K562 (cell line): ENCODE measurements around the gene NRXN2. TPM values are rescaled to one million over a fixed set of nuclear protein-coding genes. Genes with fewer than 3 reads are reported as not detected.

Source experiments
- ATAC-seq: fragments of 200-7000 bp; cut with Tn5 transposase; 3 replicates; pipeline ENCODE4 v1.9.1; 2020; ENCODE audit warnings: moderate library complexity
- BruUV-seq: library from RNA; stranded (reverse); fragments of 400-500 nt; replicated peaks from 2 replicates; lab custom pipeline; 2021; lab: Mats Ljungman, UMichigan
- CTCF ChIA-PET: fragments of 300-600 bp; formaldehyde crosslinking; extraction: SDS; loops from one replicate; lab custom pipeline; 2021; ENCODE audit warnings: low intra/inter-chr PET ratio; lab: Yijun Ruan, JAX
- POLR2A ChIA-PET: fragments of 300-600, 350-650 bp; sonication (Branson Sonifier 250); formaldehyde crosslinking; extraction: SDS; loops from one replicate; lab custom pipeline; 2021; ENCODE audit warnings: antibody characterized with exemption, inconsistent platforms; lab: Yijun Ruan, JAX
- DNase-seq, 4 experiments: peaks; one replicate each; pipeline versions ENCODE4 v3.0.0 to v3.0.0-alpha.2; 2011 to 2018; ENCODE audit warnings: low spot score in 3 of 4, mixed read lengths in 3 of 4; ENCODE audit errors: extremely low read depth in 1 of 4
- FAIRE-seq: peaks from 2 replicates; lab custom pipeline; 2011; peaks lifted over from hg19 to GRCh38; lab: Jason Lieb, UNC
- H2AFZ ChIP-seq: 2 replicates; pipeline ENCODE4 v1.6.0; 2011; ENCODE audit warnings: low read depth, low read length, control low read depth, inconsistent platforms
- H3K27ac ChIP-seq: fragments of 200-600 bp; 3 replicates; pipeline ENCODE4 v1.8.0; 2011; ENCODE audit warnings: low read depth, mild to moderate bottlenecking, control low read depth, inconsistent platforms, low read length, moderate library complexity, mixed read lengths; ENCODE audit errors: extremely low read depth
- H3K27me3 ChIP-seq, 2 experiments: fragments of 300-600 bp in 1 of 2; 2 replicates in 1 of 2; 3 replicates in 1 of 2; pipeline versions ENCODE4 v1.6.0 to v1.8.0; 2011; ENCODE audit warnings: inconsistent platforms in 2 of 2, low read length in 2 of 2, mild to moderate bottlenecking in 1 of 2, mixed read lengths in 1 of 2, moderate library complexity in 1 of 2; ENCODE audit not compliant: control insufficient read depth in 2 of 2, insufficient read depth in 2 of 2
- H3K36me3 ChIP-seq: fragments of 300-600 bp; 3 replicates; pipeline ENCODE4 v1.8.0; 2011; ENCODE audit warnings: mild to moderate bottlenecking, low read length, inconsistent platforms; ENCODE audit not compliant: control insufficient read depth, insufficient read depth
- H3K4me1 ChIP-seq, 2 experiments: fragments of 200-600 bp in 1 of 2; replicated peaks in 1 of 2; 2 replicates in 1 of 2; 3 replicates in 1 of 2; pipeline versions ENCODE4 v1.5.1 to v1.8.0; 2011; ENCODE audit warnings: inconsistent platforms in 2 of 2, low read length in 2 of 2, mild to moderate bottlenecking in 1 of 2, mixed read lengths in 1 of 2, moderate library complexity in 1 of 2; ENCODE audit not compliant: control insufficient read depth in 2 of 2, insufficient read depth in 2 of 2
- H3K4me2 ChIP-seq: 2 replicates; pipeline ENCODE4 v1.6.1; 2011; ENCODE audit warnings: low read length, control low read depth, inconsistent platforms, mixed read lengths; ENCODE audit not compliant: insufficient read depth
- H3K4me3 ChIP-seq: fragments of 200-600 bp; sonication (generic), shearing (Covaris generic); 2 replicates; pipeline ENCODE4 v1.5.1; 2016; ENCODE audit warnings: control low read depth, inconsistent platforms
- H3K79me2 ChIP-seq: fragments of 200-600 bp; 3 replicates; pipeline ENCODE4 v1.8.0; 2011; ENCODE audit warnings: low read length, inconsistent platforms; ENCODE audit not compliant: control insufficient read depth, insufficient read depth
- H3K9ac ChIP-seq, 2 experiments: 2 replicates each; pipeline versions ENCODE4 v1.6.0 to v1.6.1; 2011; ENCODE audit warnings: low read depth in 2 of 2, low read length in 2 of 2, control low read depth in 1 of 2, inconsistent platforms in 1 of 2, mild to moderate bottlenecking in 1 of 2, mixed read lengths in 1 of 2; ENCODE audit not compliant: insufficient read depth in 1 of 2
- H3K9me1 ChIP-seq: one replicate; pipeline ENCODE4 v1.6.0; 2011; ENCODE audit warnings: inconsistent platforms, mild to moderate bottlenecking, low read length, moderate library complexity; ENCODE audit not compliant: control insufficient read depth, insufficient read depth
- H3K9me3 ChIP-seq: replicated peaks from 2 replicates; pipeline ENCODE4 v1.5.1; 2011; ENCODE audit warnings: low read depth, low read length, inconsistent platforms; ENCODE audit not compliant: control insufficient read depth, insufficient read depth
- H4K20me1 ChIP-seq: replicated peaks from 2 replicates; pipeline ENCODE4 v1.6.1; 2011; ENCODE audit warnings: low read length, inconsistent platforms, mixed read lengths; ENCODE audit not compliant: control insufficient read depth, insufficient read depth
- BRCA1 ChIP-seq, 2 experiments: fragments of 450-650 bp in 1 of 2; sonication (generic) in 1 of 2; formaldehyde crosslinking in 1 of 2; IDR thresholded peaks; 2 replicates each; pipeline versions ENCODE4 v1.5.0 to v1.6.1; 2017 to 2020; ENCODE audit warnings: mild to moderate bottlenecking in 1 of 2, missing genetic modification reagents in 1 of 2
- HDAC1 ChIP-seq, 2 experiments: fragments of 450-650 bp; IDR thresholded peaks; 2 replicates each; pipeline ENCODE4 v1.6.1; 2016 to 2017; ENCODE audit warnings: inconsistent platforms in 1 of 2, mild to moderate bottlenecking in 1 of 2, moderate library complexity in 1 of 2
- HOXB6 ChIP-seq: fragments of 250-450 bp; sonication (Bioruptor Pico); IDR thresholded peaks from 2 replicates; pipeline ENCODE4 v1.5.1; 2022; ENCODE audit warnings: mild to moderate bottlenecking, borderline replicate concordance
- ZFP36 ChIP-seq: fragments of 150-350 bp; IDR thresholded peaks from 2 replicates; pipeline ENCODE4 v1.6.1; 2018; ENCODE audit warnings: low read length, low read depth; ENCODE audit not compliant: partially characterized antibody
- WGBS: fragments of 100-300 bp; shearing (Covaris generic); methylation state at CpG from one replicate; pipeline ENCODE4 v1.1.6; 2016; ENCODE audit warnings: low coverage, mixed read lengths; ENCODE audit not compliant: insufficient coverage; ENCODE audit errors: missing lambda C conversion rate; 5-methylcytosine and 5-hydroxymethylcytosine counted together
- in situ Hi-C: fragments of 300-500 bp; cut with MboI; formaldehyde crosslinking; loops from 4 replicates; pipeline ENCODE4 v1.15.0; 2018; ENCODE audit warnings: inconsistent platforms, mixed read lengths
- intact Hi-C: fragments of 100-400 bp; cut with micrococcal nuclease; formaldehyde crosslinking; loops from 2 replicates; pipeline ENCODE4 v1.14.2; 2022
- polyA plus RNA-seq, 8 experiments: library from polyadenylated mRNA; depleted of rRNA in 4 of 8; stranded (reverse) in 5 of 8; unstranded in 3 of 8; fragments of >200 nt; fragmentation: Nextera tagmentation in 2 of 8; fragmentation: Illumina TruSeq in 1 of 8; extraction: Ambion mirVana in 2 of 8; extraction: Trizol in 1 of 8; gene quantifications; 2 replicates each; pipeline versions ENCODE4 v1.2.1 to v1.2.3, GENCODE V29; 2011 to 2014; ENCODE audit warnings: inconsistent platforms in 1 of 8, missing spikeins in 1 of 8
- total RNA-seq, 7 experiments: library from RNA; depleted of rRNA in 6 of 7; stranded (reverse); fragments of >200 nt in 6 of 7; fragmentation: Illumina TruSeq in 2 of 7; extraction: Trizol in 2 of 7; gene quantifications; 2 replicates each; pipeline versions ENCODE4 v1.2.1 to v1.2.3, GENCODE V29; 2011 to 2021; ENCODE audit warnings: low replicate concordance in 1 of 7

The NRXN2 gene
- total and polyA plus RNA-seq, 9 of the 15 experiments (the other 6 are each of a cell fraction or from before 2014, with no cell fraction given) = 0.07 to 0.47 (median 0.15) TPM; not detected in 4

GRCh38 chr11:64569300-64569970 is 153.6 kb downstream of the NRXN2 start:
- no peak for TF ChIP-seq HOXB6 (CRISPR knock-in tag)
- TF ChIP-seq ZFP36 = peak; percentile 96
- no peak for TF ChIP-seq BRCA1 (IDR thresholded peaks at IDR 0.05)
- no peak for TF ChIP-seq BRCA1 (CRISPR knock-in tag; IDR thresholded peaks at IDR 0.05)
- no peak for TF ChIP-seq HDAC1 (IDR thresholded peaks at IDR 0.05)
- intact Hi-C loops = no loop called here
- H3K79me2 ChIP-seq = no peaks in the 10 kb centered on the region
- H3K9ac ChIP-seq = no peak overlapping the region
- in situ Hi-C loops = no loop called here
- FAIRE-seq (no peak), DNase-seq (no peak), ATAC-seq (no peak)
- no peak overlapping the region for H3K4me3 ChIP-seq
- 6% methylated on average over 7 of the region's 8 CpGs for WGBS
- H3K27me3 ChIP-seq = peaks cover 3 to 22% of the 10 kb centered on the region in 2 experiments
- H3K4me2 ChIP-seq = no peak overlapping the region
- H2AFZ ChIP-seq = no peak overlapping the region
- no peak overlapping the region for H3K27ac ChIP-seq
- ChIA-PET CTCF (no interaction called here), POLR2A (interaction anchor here (0.6 kb wide), 2 partner anchors 16 to 122 kb away, joined by 3 read pairs; no protein-coding TSS in a partner anchor)
- BruUV-seq = no TSS peak
- H3K4me1 ChIP-seq = peaks cover 15 to 52% of the 10 kb centered on the region in 2 experiments
- H4K20me1 ChIP-seq = peaks cover 3% of the 10 kb centered on the region; the same call in 1 of the 2 replicates
- H3K9me3 ChIP-seq = no peaks in the 10 kb centered on the region
- H3K9me1 ChIP-seq = no peaks in the 10 kb centered on the region
- H3K36me3 ChIP-seq = no peaks in the 10 kb centered on the region
